ENCODE data around the gene SART3. TPM values are rescaled to one million over a fixed set of nuclear protein-coding genes. Genes with fewer than 3 reads are reported as not detected.
"Not testable (repeated sequence)": the region's sequence is repeated elsewhere in the genome, so short reads cannot be mapped to it uniquely, and the experiment has no call there.

Gene SART3
- total and polyA plus RNA-seq, 10 of the 15 experiments (the other 5 are each of a cell fraction or from before 2014, with no cell fraction given): 8.8 to 179 (median 54.9) TPM

- H4K20me1 ChIP-seq (ENCODE audit: control insufficient read depth, insufficient read depth); H2AFZ ChIP-seq (ENCODE audit: control insufficient read depth, low read depth, low read length); H3K36me3 ChIP-seq (ENCODE audit: control insufficient read depth in 2 of 2, insufficient read depth in 2 of 2, low read length in 1 of 2); in situ Hi-C loops (cut with MboI); POLR2A ChIA-PET; H3K4me2 ChIP-seq (ENCODE audit: control insufficient read depth, insufficient read depth); BruUV-seq (replicated peaks); intact Hi-C loops (cut with micrococcal nuclease; ENCODE audit: unreplicated experiment); H3K9me3 ChIP-seq (replicated peaks; ENCODE audit: control insufficient read depth, insufficient read depth, low read length); H3K79me2 ChIP-seq (ENCODE audit: control insufficient read depth, insufficient read depth, low read length); CTCF ChIA-PET; H3K4me1 ChIP-seq (ENCODE audit: control insufficient read depth, insufficient read depth, low read length); H3K27me3 ChIP-seq (replicated peaks in 1 of 2; ENCODE audit: control insufficient read depth in 2 of 2, insufficient read depth in 2 of 2, low read length in 1 of 2); H3K9ac ChIP-seq (ENCODE audit: control insufficient read depth, insufficient read depth, low read length); SMC1A ChIA-PET (ENCODE audit: uncharacterized antibody, unreplicated experiment); FAIRE-seq; RAD21 ChIA-PET (ENCODE audit: unreplicated experiment); H3K27ac ChIP-seq (ENCODE audit: control insufficient read depth, insufficient read depth); H3K4me3 ChIP-seq; DNase-seq (ENCODE audit: low read depth, low spot score); ATAC-seq: not testable (repeated sequence)
- WGBS (ENCODE audit: insufficient coverage, insufficient replicate concordance, low lambda C conversion rate, missing lambda C conversion rate): 54% methylated on average over 4 of the region's 4 CpGs
Measured at GRCh38 chr12:108487029-108487428, 73.9 kb downstream of the SART3 start.

- SMC1A ChIA-PET (ENCODE audit: uncharacterized antibody, unreplicated experiment); H3K79me2 ChIP-seq (ENCODE audit: control insufficient read depth, insufficient read depth, low read length); RAD21 ChIA-PET (ENCODE audit: unreplicated experiment); H2AFZ ChIP-seq (ENCODE audit: control insufficient read depth, low read depth, low read length); H3K27ac ChIP-seq (ENCODE audit: control insufficient read depth, insufficient read depth); in situ Hi-C loops (cut with MboI); H3K36me3 ChIP-seq (ENCODE audit: control insufficient read depth in 2 of 2, insufficient read depth in 2 of 2, low read length in 1 of 2); BruUV-seq (replicated peaks); POLR2A ChIA-PET; H3K4me2 ChIP-seq (ENCODE audit: control insufficient read depth, insufficient read depth); H3K9me3 ChIP-seq (replicated peaks; ENCODE audit: control insufficient read depth, insufficient read depth, low read length); H3K27me3 ChIP-seq (replicated peaks in 1 of 2; ENCODE audit: control insufficient read depth in 2 of 2, insufficient read depth in 2 of 2, low read length in 1 of 2); FAIRE-seq; ATAC-seq; H3K9ac ChIP-seq (ENCODE audit: control insufficient read depth, insufficient read depth, low read length); H3K4me3 ChIP-seq; DNase-seq (ENCODE audit: low read depth, low spot score); H3K4me1 ChIP-seq (ENCODE audit: control insufficient read depth, insufficient read depth, low read length); intact Hi-C loops (cut with micrococcal nuclease; ENCODE audit: unreplicated experiment); H4K20me1 ChIP-seq (ENCODE audit: control insufficient read depth, insufficient read depth); CTCF ChIA-PET: not testable (repeated sequence)
- WGBS (ENCODE audit: insufficient coverage, insufficient replicate concordance, low lambda C conversion rate, missing lambda C conversion rate): 20% methylated on average over 7 of the region's 7 CpGs
Measured at GRCh38 chr12:108485371-108485770, 75.6 kb downstream of the SART3 start.

- TF ChIP-seq, protein P1, sequence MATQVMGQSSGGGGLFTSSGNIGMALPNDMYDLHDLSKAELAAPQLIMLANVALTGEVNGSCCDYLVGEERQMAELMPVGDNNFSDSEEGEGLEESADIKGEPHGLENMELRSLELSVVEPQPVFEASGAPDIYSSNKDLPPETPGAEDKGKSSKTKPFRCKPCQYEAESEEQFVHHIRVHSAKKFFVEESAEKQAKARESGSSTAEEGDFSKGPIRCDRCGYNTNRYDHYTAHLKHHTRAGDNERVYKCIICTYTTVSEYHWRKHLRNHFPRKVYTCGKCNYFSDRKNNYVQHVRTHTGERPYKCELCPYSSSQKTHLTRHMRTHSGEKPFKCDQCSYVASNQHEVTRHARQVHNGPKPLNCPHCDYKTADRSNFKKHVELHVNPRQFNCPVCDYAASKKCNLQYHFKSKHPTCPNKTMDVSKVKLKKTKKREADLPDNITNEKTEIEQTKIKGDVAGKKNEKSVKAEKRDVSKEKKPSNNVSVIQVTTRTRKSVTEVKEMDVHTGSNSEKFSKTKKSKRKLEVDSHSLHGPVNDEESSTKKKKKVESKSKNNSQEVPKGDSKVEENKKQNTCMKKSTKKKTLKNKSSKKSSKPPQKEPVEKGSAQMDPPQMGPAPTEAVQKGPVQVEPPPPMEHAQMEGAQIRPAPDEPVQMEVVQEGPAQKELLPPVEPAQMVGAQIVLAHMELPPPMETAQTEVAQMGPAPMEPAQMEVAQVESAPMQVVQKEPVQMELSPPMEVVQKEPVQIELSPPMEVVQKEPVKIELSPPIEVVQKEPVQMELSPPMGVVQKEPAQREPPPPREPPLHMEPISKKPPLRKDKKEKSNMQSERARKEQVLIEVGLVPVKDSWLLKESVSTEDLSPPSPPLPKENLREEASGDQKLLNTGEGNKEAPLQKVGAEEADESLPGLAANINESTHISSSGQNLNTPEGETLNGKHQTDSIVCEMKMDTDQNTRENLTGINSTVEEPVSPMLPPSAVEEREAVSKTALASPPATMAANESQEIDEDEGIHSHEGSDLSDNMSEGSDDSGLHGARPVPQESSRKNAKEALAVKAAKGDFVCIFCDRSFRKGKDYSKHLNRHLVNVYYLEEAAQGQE (IDR thresholded peaks at IDR 0.05; ENCODE audit: low read depth, low read length): no peak
- TF ChIP-seq HDAC2 (IDR thresholded peaks at IDR 0.05) (no peak), MXI1 (IDR thresholded peaks at IDR 0.05; ENCODE audit: low read depth, low read length) (no peak)
- no peaks in the 10 kb centered on the region; the same call in 2 of the 3 replicates for H3K9me3 ChIP-seq (replicated peaks; ENCODE audit: control insufficient read depth, insufficient read depth, low read length)
- intact Hi-C loops (cut with micrococcal nuclease; ENCODE audit: unreplicated experiment) (no loop called here), in situ Hi-C loops (cut with MboI) (no loop called here)
- ATAC-seq (no peak), DNase-seq (ENCODE audit: low read depth, low spot score) (no peak), FAIRE-seq (no peak)
- ChIA-PET SMC1A (ENCODE audit: uncharacterized antibody, unreplicated experiment) (no interaction called here), POLR2A (no interaction called here), RAD21 (ENCODE audit: unreplicated experiment) (no interaction called here), CTCF (interaction anchor here (0.7 kb wide), 2 partner anchors 9 to 572 kb away, joined by 3 read pairs; no protein-coding TSS in a partner anchor)
- no peaks in the 10 kb centered on the region for H3K4me1 ChIP-seq (ENCODE audit: control insufficient read depth, insufficient read depth, low read length)
- BruUV-seq (replicated peaks): no TSS peak
- H3K4me3 ChIP-seq: no peak overlapping the region
- H2AFZ ChIP-seq (ENCODE audit: control insufficient read depth, low read depth, low read length): no peak overlapping the region
- H3K36me3 ChIP-seq (ENCODE audit: control insufficient read depth in 2 of 2, insufficient read depth in 2 of 2, low read length in 1 of 2): no peaks in the 10 kb centered on the region
- H3K4me2 ChIP-seq (ENCODE audit: control insufficient read depth, insufficient read depth): no peak overlapping the region
- no peaks in the 10 kb centered on the region for H4K20me1 ChIP-seq (ENCODE audit: control insufficient read depth, insufficient read depth)
- no peaks in the 10 kb centered on the region for H3K27me3 ChIP-seq (replicated peaks in 1 of 2; ENCODE audit: control insufficient read depth in 2 of 2, insufficient read depth in 2 of 2, low read length in 1 of 2)
- 5% methylated on average over 2 of the region's 2 CpGs for WGBS (ENCODE audit: insufficient coverage, insufficient replicate concordance, low lambda C conversion rate, missing lambda C conversion rate)
- no peaks in the 10 kb centered on the region for H3K79me2 ChIP-seq (ENCODE audit: control insufficient read depth, insufficient read depth, low read length)
- H3K27ac ChIP-seq (ENCODE audit: control insufficient read depth, insufficient read depth): no peak overlapping the region
- H3K9ac ChIP-seq (ENCODE audit: control insufficient read depth, insufficient read depth, low read length): no peak overlapping the region
Measured at GRCh38 chr12:108484845-108485244, 76.1 kb downstream of the SART3 start.

Measured in GM12878 (cell line).